Neutrophil (primary cell): ENCODE results near the gene TMPO.
A peak's percentile ranks its signal among the peaks of the same experiment; 100 is the strongest.
"Not testable (repeated sequence)": the region's sequence is repeated elsewhere in the genome, so short reads cannot be mapped to it uniquely, and the experiment has no call there.

Experiments used
- H3K27ac ChIP-seq: fragments of 200-600 bp; sonication (generic); 2 replicates; pipeline ENCODE4 v1.5.1; 2016; ENCODE audit warnings: mild to moderate bottlenecking, moderate library complexity
- H3K27me3 ChIP-seq: fragments of 200-600 bp; sonication (generic); 2 replicates; pipeline ENCODE4 v1.6.0; 2016; ENCODE audit warnings: mild to moderate bottlenecking
- H3K36me3 ChIP-seq: fragments of 200-600 bp; sonication (generic); 2 replicates; pipeline ENCODE4 v1.5.1; 2017
- H3K4me1 ChIP-seq, 2 experiments: fragments of 200-600 bp in 1 of 2; sonication (generic) in 1 of 2; 1 replicate in 1 of 2; 2 replicates in 1 of 2; pipeline versions ENCODE4 v1.5.1 to v1.6.1; 2013 to 2016; ENCODE audit warnings: low read depth in 1 of 2, low read length in 1 of 2, mild to moderate bottlenecking in 1 of 2, moderate library complexity in 1 of 2; ENCODE audit not compliant: control insufficient read depth in 1 of 2, insufficient read depth in 1 of 2
- H3K4me3 ChIP-seq, 2 experiments: fragments of 200-600 bp in 1 of 2; sonication (generic) in 1 of 2; 1 replicate in 1 of 2; 2 replicates in 1 of 2; pipeline ENCODE4 v1.5.1; 2013 to 2016; ENCODE audit warnings: low read depth in 1 of 2, low read length in 1 of 2, mild to moderate bottlenecking in 1 of 2, moderate library complexity in 1 of 2
- H3K9me3 ChIP-seq: fragments of 200-600 bp; sonication (generic); 2 replicates; pipeline ENCODE4 v1.5.1; 2016
- TF ChIP-seq, protein P1 (sequence below): fragments of 200-600 bp; sonication (generic); IDR thresholded peaks from 2 replicates; pipeline ENCODE4 v1.5.1; 2016; ENCODE audit warnings: antibody characterized with exemption

The TMPO gene

DNA sequence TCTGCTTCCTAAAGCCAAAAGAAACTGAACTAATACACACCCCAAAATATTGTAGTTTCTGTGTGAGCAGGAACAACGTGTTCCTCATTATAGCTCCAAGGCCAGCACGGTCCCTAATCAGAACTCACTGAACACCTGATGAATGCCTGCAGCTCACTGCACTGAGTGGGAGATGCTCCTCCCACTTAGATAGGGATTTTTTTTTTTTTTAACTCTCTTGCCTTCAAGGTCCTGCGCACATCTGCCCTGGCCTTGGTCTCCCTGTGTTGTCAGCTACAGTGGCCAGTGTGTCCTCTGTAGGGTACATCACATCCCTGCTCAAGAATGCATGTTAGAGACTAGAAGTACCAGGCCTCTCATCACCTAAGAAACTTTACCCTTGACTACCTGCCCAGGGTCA lies 44.3 kb upstream of the TMPO start:
- H3K27me3 ChIP-seq: peaks cover 61% of the 10 kb centered on the region
- H3K27ac ChIP-seq: peak overlapping the region; percentile 63
- no peaks in the 10 kb centered on the region for H3K36me3 ChIP-seq
- H3K9me3 ChIP-seq: no peaks in the 10 kb centered on the region
- no peak overlapping the region for H3K4me3 ChIP-seq
- peaks cover 38 to 44% of the 10 kb centered on the region in 2 experiments for H3K4me1 ChIP-seq
- TF ChIP-seq, protein P1, sequence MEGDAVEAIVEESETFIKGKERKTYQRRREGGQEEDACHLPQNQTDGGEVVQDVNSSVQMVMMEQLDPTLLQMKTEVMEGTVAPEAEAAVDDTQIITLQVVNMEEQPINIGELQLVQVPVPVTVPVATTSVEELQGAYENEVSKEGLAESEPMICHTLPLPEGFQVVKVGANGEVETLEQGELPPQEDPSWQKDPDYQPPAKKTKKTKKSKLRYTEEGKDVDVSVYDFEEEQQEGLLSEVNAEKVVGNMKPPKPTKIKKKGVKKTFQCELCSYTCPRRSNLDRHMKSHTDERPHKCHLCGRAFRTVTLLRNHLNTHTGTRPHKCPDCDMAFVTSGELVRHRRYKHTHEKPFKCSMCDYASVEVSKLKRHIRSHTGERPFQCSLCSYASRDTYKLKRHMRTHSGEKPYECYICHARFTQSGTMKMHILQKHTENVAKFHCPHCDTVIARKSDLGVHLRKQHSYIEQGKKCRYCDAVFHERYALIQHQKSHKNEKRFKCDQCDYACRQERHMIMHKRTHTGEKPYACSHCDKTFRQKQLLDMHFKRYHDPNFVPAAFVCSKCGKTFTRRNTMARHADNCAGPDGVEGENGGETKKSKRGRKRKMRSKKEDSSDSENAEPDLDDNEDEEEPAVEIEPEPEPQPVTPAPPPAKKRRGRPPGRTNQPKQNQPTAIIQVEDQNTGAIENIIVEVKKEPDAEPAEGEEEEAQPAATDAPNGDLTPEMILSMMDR: no peak

DNA sequence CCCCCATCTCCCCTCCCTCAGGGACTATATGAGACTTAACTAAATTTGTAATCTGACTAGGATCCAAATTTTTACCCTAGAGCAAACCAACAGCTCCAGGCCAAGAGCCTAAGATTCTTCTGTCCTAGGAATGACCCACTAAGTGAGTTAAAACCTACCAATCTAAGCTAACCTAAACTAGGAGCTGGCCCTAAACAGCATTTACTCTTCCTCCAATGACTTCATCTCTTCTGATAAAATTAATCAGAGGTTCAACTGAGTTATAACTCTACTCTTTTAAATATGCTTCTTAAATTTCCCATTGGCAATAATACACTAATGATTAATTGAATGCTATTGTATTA lies 39.9 kb upstream of the TMPO start:
- TF ChIP-seq, protein P1: no peak
- Histone ChIP-seq H3K9me3 (no peaks in the 10 kb centered on the region), H3K4me3 (no peak overlapping the region), H3K27ac (no peak overlapping the region), H3K36me3 (no peaks in the 10 kb centered on the region), H3K4me1 (peaks cover 16 to 17% of the 10 kb centered on the region in 2 experiments), H3K27me3 (peaks cover 41% of the 10 kb centered on the region)

- H3K4me1 ChIP-seq: no peaks in the 10 kb centered on the region
- peaks cover 34% of the 10 kb centered on the region for H3K27me3 ChIP-seq
- H3K4me3 ChIP-seq: no peak overlapping the region
- H3K9me3 ChIP-seq: no peaks in the 10 kb centered on the region
- TF ChIP-seq, protein P1: no peak
- no peak overlapping the region for H3K27ac ChIP-seq
- H3K36me3 ChIP-seq: no peaks in the 10 kb centered on the region
These were observed 36.8 kb upstream of the TMPO start for GRCh38 chr12:98478606-98479005.

- TF ChIP-seq, protein P1: no peak
- H3K4me1 ChIP-seq: no peaks in the 10 kb centered on the region
- H3K9me3 ChIP-seq: no peaks in the 10 kb centered on the region
- H3K27ac ChIP-seq: no peak overlapping the region
- no peak overlapping the region for H3K4me3 ChIP-seq
- no peaks in the 10 kb centered on the region for H3K36me3 ChIP-seq
- peaks cover 51% of the 10 kb centered on the region for H3K27me3 ChIP-seq
These were observed 31.5 kb upstream of the TMPO start for GRCh38 chr12:98483621-98484503.

- H3K9me3 ChIP-seq: no peaks in the 10 kb centered on the region
- TF ChIP-seq, protein P1: no peak
These were observed 29.5 kb upstream of the TMPO start for GRCh38 chr12:98485792-98486340.

DNA sequence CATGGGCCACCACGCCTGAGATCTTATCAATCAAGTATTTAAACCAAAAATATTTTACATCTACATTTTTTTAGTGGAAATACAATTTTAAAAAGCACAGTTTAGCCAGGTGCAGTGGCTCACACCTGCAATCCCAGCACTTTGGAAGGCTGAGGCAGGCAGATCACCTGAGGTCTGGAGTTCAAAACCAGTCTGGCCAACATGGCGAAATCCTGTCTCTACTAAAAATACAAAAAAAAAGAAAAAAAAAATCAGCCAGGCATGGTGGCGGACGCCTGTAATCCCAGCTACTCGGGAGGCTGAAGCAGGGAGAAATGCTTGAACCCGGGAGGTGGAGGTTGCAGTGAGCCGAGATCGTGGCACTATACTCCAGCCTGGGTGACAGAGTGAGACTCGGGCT lies 27.0 kb upstream of the TMPO start:
- not testable (repeated sequence) for H3K9me3 ChIP-seq, H3K27ac ChIP-seq, H3K4me3 ChIP-seq, H3K36me3 ChIP-seq, H3K4me1 ChIP-seq
- H3K27me3 ChIP-seq: peaks cover 50% of the 10 kb centered on the region

More at GRCh38 chr12:98485792-98486340, 29.5 kb upstream of the TMPO start:
- H3K36me3 ChIP-seq: no peaks in the 10 kb centered on the region
- peaks cover 58% of the 10 kb centered on the region for H3K27me3 ChIP-seq
- H3K4me3 ChIP-seq: no peak overlapping the region
- peaks cover 4 to 5% of the 10 kb centered on the region in 2 experiments for H3K4me1 ChIP-seq
- H3K27ac ChIP-seq: no peak overlapping the region
